HEK293 (cell line): ENCODE data around the gene NFIB.
A peak's percentile ranks its signal among the peaks of the same experiment; 100 is the strongest.

Source experiments
- CTCF ChIA-PET: fragments of 350-600 bp; formaldehyde crosslinking; extraction: SDS; loops from one replicate; lab custom pipeline; 2021; ENCODE audit warnings: antibody characterized with exemption; lab: Yijun Ruan, JAX
- POLR2A ChIA-PET: fragments of 300-600 bp; formaldehyde crosslinking; extraction: SDS; loops from one replicate; lab custom pipeline; 2020; ENCODE audit warnings: antibody characterized with exemption, inconsistent platforms; lab: Yijun Ruan, JAX
- H3K27ac ChIP-seq: fragments of 200-500 bp; sonication (Bioruptor generic); 2 replicates; pipeline ENCODE4 v1.5.1; 2014; ENCODE audit warnings: low read depth, low read length, control low read depth, inconsistent platforms; ENCODE audit errors: extremely low read depth
- H3K36me3 ChIP-seq, 2 experiments: fragments of 200-500 bp in 1 of 2; sonication (Bioruptor generic) in 1 of 2; 1 replicate in 1 of 2; 2 replicates in 1 of 2; pipeline ENCODE4 v1.5.1; 2014 to 2017; ENCODE audit warnings: inconsistent platforms in 2 of 2, low read length in 2 of 2; ENCODE audit not compliant: control insufficient read depth in 2 of 2, insufficient read depth in 1 of 2
- H3K4me1 ChIP-seq: fragments of 200-500 bp; sonication (Bioruptor generic); 2 replicates; pipeline ENCODE4 v1.5.1; 2014; ENCODE audit warnings: mild to moderate bottlenecking, low read length, inconsistent platforms; ENCODE audit not compliant: control insufficient read depth, insufficient read depth
- H3K4me3 ChIP-seq: 2 replicates; pipeline ENCODE4 v1.5.1; 2011; ENCODE audit warnings: low read depth, mild to moderate bottlenecking, control low read depth, low read length, moderate library complexity
- H3K9me3 ChIP-seq: fragments of 200-500 bp; sonication (Bioruptor generic); 2 replicates; pipeline ENCODE4 v1.5.1; 2014; ENCODE audit warnings: low read depth, low read length, inconsistent platforms; ENCODE audit not compliant: control insufficient read depth, insufficient read depth
- FEZF1 ChIP-seq: fragments of 450-650 bp; formaldehyde crosslinking; IDR thresholded peaks from 2 replicates; pipeline ENCODE4 v1.5.1; 2016; ENCODE audit warnings: missing biosample characterization, missing genetic modification characterization
- PATZ1 ChIP-seq: fragments of 450-650 bp; formaldehyde crosslinking; IDR thresholded peaks from 2 replicates; pipeline ENCODE4 v1.5.1; 2016; ENCODE audit warnings: missing biosample characterization, missing genetic modification characterization
- SETDB1 ChIP-seq: IDR thresholded peaks from one replicate; pipeline ENCODE4 v1.6.1; 2017; ENCODE audit warnings: mild to moderate bottlenecking, low read length, moderate library complexity, mixed read lengths; ENCODE audit not compliant: insufficient read length
- ZFHX2 ChIP-seq: fragments of 450-650 bp; formaldehyde crosslinking; conservative IDR thresholded peaks from 2 replicates; pipeline ENCODE4 v1.5.1; 2016; ENCODE audit warnings: missing biosample characterization, missing genetic modification characterization
- ZFP41 ChIP-seq: fragments of 450-650 bp; formaldehyde crosslinking; IDR thresholded peaks from 2 replicates; pipeline ENCODE4 v1.5.1; 2016; ENCODE audit warnings: missing biosample characterization, missing genetic modification characterization, borderline replicate concordance
- ZNF133 ChIP-seq: fragments of 450-650 bp; formaldehyde crosslinking; IDR thresholded peaks from 2 replicates; pipeline ENCODE4 v1.5.1; 2016; ENCODE audit warnings: missing biosample characterization, missing genetic modification characterization
- ZNF155 ChIP-seq: fragments of 450-650 bp; formaldehyde crosslinking; IDR thresholded peaks from 2 replicates; pipeline ENCODE4 v1.5.1; 2016; ENCODE audit warnings: missing biosample characterization, missing genetic modification characterization
- ZNF416 ChIP-seq: fragments of 450-650 bp; formaldehyde crosslinking; IDR thresholded peaks from 2 replicates; pipeline ENCODE4 v1.5.1; 2016; ENCODE audit warnings: missing biosample characterization, missing genetic modification characterization
- ZNF610 ChIP-seq: fragments of 450-650 bp; formaldehyde crosslinking; IDR thresholded peaks from 2 replicates; pipeline ENCODE4 v1.5.1; 2016; ENCODE audit warnings: missing biosample characterization, missing genetic modification characterization, borderline replicate concordance
- ZNF664 ChIP-seq: fragments of 450-650 bp; formaldehyde crosslinking; IDR thresholded peaks from 2 replicates; pipeline ENCODE4 v1.5.1; 2016; ENCODE audit warnings: missing biosample characterization, missing genetic modification characterization
- TF ChIP-seq, protein P1 (sequence below): fragments of 450-650 bp; formaldehyde crosslinking; IDR thresholded peaks from 2 replicates; pipeline ENCODE4 v1.5.1; 2017; ENCODE audit warnings: missing biosample characterization, mild to moderate bottlenecking, missing genetic modification characterization, moderate library complexity
- TF ChIP-seq, protein P2 (sequence below): fragments of 450-650 bp; formaldehyde crosslinking; IDR thresholded peaks from 2 replicates; pipeline ENCODE4 v1.5.1; 2016; ENCODE audit warnings: missing biosample characterization, missing genetic modification characterization
- TF ChIP-seq, protein P3 (sequence below): fragments of 450-650 bp; formaldehyde crosslinking; conservative IDR thresholded peaks from 2 replicates; pipeline ENCODE4 v1.5.1; 2016; ENCODE audit warnings: low read depth, missing biosample characterization, missing genetic modification characterization

NFIB gene

GRCh38 chr9:14296495-14297113, 17.3 kb downstream of the NFIB start (continued):
- TF ChIP-seq, protein P1, sequence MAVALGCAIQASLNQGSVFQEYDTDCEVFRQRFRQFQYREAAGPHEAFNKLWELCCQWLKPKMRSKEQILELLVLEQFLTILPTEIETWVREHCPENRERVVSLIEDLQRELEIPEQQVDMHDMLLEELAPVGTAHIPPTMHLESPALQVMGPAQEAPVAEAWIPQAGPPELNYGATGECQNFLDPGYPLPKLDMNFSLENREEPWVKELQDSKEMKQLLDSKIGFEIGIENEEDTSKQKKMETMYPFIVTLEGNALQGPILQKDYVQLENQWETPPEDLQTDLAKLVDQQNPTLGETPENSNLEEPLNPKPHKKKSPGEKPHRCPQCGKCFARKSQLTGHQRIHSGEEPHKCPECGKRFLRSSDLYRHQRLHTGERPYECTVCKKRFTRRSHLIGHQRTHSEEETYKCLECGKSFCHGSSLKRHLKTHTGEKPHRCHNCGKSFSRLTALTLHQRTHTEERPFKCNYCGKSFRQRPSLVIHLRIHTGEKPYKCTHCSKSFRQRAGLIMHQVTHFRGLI (tag by site-specific recombination), result no peak
- TF ChIP-seq ZFP41 (tag by site-specific recombination), result no peak
- TF ChIP-seq SETDB1, result no peak
- TF ChIP-seq, all 188 proteins: peak for 3

DNA sequence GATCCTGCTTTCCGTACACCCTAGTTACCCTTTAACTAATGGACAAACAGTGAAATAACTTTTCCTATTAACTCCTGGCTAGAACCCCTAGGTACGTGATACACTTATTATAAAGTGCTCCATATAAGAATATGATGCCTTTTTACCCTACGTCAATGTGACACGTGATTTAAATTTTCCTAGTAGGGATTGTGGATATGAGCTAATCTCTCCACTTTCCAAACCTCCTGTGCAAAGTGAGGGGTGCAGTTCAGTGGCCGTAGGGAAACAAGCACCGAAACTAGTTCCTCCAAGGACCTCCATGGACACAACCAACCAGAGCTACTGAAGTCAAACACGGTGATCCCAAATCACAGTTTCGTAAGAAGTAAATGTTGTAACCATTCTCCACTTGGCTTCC, 19.3 kb downstream of the NFIB start:
- ChIA-PET CTCF (interaction anchor here (0.6 to 0.9 kb wide), 2 partner anchors 17 to 169 kb away, joined by 3 read pairs; no protein-coding TSS in a partner anchor), POLR2A (no interaction called here)
- H3K4me1 ChIP-seq, result no peaks in the 10 kb centered on the region; the same call in 1 of the 2 replicates
- H3K4me3 ChIP-seq, result no peak overlapping the region
- H3K9me3 ChIP-seq, result no peaks in the 10 kb centered on the region
- no peak overlapping the region for H3K27ac ChIP-seq
- no peaks in the 10 kb centered on the region for H3K36me3 ChIP-seq
- no peak for TF ChIP-seq ZNF155 (tag by site-specific recombination)
- TF ChIP-seq, protein P2, sequence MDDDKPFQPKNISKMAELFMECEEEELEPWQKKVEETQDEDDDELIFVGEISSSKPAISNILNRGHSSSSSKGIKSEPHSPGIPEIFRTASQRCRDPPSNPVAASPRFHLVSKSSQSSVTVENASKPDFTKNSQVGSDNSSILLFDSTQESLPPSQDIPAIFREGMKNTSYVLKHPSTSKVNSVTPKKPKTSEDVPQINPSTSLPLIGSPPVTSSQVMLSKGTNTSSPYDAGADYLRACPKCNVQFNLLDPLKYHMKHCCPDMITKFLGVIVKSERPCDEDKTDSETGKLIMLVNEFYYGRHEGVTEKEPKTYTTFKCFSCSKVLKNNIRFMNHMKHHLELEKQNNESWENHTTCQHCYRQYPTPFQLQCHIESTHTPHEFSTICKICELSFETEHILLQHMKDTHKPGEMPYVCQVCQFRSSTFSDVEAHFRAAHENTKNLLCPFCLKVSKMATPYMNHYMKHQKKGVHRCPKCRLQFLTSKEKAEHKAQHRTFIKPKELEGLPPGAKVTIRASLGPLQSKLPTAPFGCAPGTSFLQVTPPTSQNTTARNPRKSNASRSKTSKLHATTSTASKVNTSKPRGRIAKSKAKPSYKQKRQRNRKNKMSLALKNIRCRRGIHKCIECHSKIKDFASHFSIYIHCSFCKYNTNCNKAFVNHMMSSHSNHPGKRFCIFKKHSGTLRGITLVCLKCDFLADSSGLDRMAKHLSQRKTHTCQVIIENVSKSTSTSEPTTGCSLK, result no peak
- no peak for TF ChIP-seq ZFP41 (tag by site-specific recombination)
- no peak for TF ChIP-seq FEZF1
- no peak for TF ChIP-seq ZNF610
- TF ChIP-seq, protein P3, sequence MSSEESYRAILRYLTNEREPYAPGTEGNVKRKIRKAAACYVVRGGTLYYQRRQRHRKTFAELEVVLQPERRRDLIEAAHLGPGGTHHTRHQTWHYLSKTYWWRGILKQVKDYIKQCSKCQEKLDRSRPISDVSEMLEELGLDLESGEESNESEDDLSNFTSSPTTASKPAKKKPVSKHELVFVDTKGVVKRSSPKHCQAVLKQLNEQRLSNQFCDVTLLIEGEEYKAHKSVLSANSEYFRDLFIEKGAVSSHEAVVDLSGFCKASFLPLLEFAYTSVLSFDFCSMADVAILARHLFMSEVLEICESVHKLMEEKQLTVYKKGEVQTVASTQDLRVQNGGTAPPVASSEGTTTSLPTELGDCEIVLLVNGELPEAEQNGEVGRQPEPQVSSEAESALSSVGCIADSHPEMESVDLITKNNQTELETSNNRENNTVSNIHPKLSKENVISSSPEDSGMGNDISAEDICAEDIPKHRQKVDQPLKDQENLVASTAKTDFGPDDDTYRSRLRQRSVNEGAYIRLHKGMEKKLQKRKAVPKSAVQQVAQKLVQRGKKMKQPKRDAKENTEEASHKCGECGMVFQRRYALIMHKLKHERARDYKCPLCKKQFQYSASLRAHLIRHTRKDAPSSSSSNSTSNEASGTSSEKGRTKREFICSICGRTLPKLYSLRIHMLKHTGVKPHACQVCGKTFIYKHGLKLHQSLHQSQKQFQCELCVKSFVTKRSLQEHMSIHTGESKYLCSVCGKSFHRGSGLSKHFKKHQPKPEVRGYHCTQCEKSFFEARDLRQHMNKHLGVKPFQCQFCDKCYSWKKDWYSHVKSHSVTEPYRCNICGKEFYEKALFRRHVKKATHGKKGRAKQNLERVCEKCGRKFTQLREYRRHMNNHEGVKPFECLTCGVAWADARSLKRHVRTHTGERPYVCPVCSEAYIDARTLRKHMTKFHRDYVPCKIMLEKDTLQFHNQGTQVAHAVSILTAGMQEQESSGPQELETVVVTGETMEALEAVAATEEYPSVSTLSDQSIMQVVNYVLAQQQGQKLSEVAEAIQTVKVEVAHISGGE (tag by site-specific recombination), result no peak
- TF ChIP-seq ZNF664, result no peak
- no peak for TF ChIP-seq ZNF416 (tag by site-specific recombination)
- no peak for TF ChIP-seq ZFHX2 (tag by site-specific recombination)

DNA sequence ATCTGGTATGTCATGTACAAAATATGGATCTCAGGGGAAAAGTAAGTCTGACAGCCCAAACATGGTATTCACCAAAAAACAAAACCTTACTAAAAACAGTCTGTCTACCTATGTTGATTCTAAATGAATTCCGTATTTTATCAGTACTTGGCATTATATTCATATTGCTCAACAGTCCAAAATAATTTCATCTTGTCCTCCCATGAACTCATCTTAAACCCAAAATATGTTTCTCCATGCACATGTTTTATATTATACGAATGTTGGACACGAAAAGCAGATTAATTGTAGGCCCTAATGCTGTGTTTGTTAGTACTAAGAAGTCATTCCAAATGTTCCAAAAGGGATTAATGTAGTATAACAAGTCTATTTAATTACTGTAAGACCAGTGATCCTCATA, 20.1 kb downstream of the NFIB start:
- Histone ChIP-seq H3K27ac (no peak overlapping the region), H3K4me1 (no peaks in the 10 kb centered on the region; the same call in 1 of the 2 replicates), H3K4me3 (no peak overlapping the region), H3K9me3 (no peaks in the 10 kb centered on the region), H3K36me3 (no peaks in the 10 kb centered on the region)
- TF ChIP-seq ZNF133 (peak; percentile 62; the same call in 1 of the 2 replicates), PATZ1 (tag by site-specific recombination) (no peak)
- POLR2A ChIA-PET, result no interaction called here
- CTCF ChIA-PET, result interaction anchor here (0.9 kb wide), 1 partner anchor 16 kb away, joined by 3 read pairs; no protein-coding TSS in a partner anchor
